Measurements from ENCODE around the gene CD248.
"Not testable (repeated sequence)": the region's sequence is repeated elsewhere in the genome, so short reads cannot be mapped to it uniquely, and the experiment has no call there.

Gene CD248

GRCh38 chr11:66313321-66314185 lies 3.3 kb downstream of the CD248 start:
- H3K27me3 ChIP-seq (ENCODE audit: control insufficient read depth, insufficient read depth, low read length) = no peaks in the 10 kb centered on the region
- H3K4me3 ChIP-seq (ENCODE audit: low read length) = peak overlapping the region; percentile 65
- H3K36me3 ChIP-seq (ENCODE audit: control insufficient read depth, low read depth, low read length) = no peaks in the 10 kb centered on the region
- H3K9ac ChIP-seq (ENCODE audit: low read length) = peak overlapping the region; percentile 28
- no peaks in the 10 kb centered on the region for H3K9me3 ChIP-seq (ENCODE audit: control insufficient read depth, low read depth, low read length)
- no peak overlapping the region for H3K27ac ChIP-seq (ENCODE audit: low read length)
- peaks cover 20% of the 10 kb centered on the region for H3K4me1 ChIP-seq (ENCODE audit: control insufficient read depth, low read depth, low read length)

- Histone ChIP-seq H3K27me3 (ENCODE audit: control insufficient read depth, insufficient read depth, low read length) (no peaks in the 10 kb centered on the region), H3K9ac (ENCODE audit: low read length) (peak overlapping the region; percentile 28), H3K9me3 (ENCODE audit: control insufficient read depth, low read depth, low read length) (no peaks in the 10 kb centered on the region), H3K4me3 (ENCODE audit: low read length) (peak overlapping the region; percentile 69), H3K36me3 (ENCODE audit: control insufficient read depth, low read depth, low read length) (no peaks in the 10 kb centered on the region), H3K4me1 (ENCODE audit: control insufficient read depth, low read depth, low read length) (peaks cover 12% of the 10 kb centered on the region), H3K27ac (ENCODE audit: low read length) (no peak overlapping the region)
Observed at GRCh38 chr11:66312549-66313320, 4.1 kb downstream of the CD248 start.

GRCh38 chr11:66311965-66312548 lies 4.8 kb downstream of the CD248 start:
- H3K4me3 ChIP-seq (ENCODE audit: low read length) = peak overlapping the region; percentile 69
- no peak overlapping the region for H3K27ac ChIP-seq (ENCODE audit: low read length)
- H3K9me3 ChIP-seq (ENCODE audit: control insufficient read depth, low read depth, low read length) = no peaks in the 10 kb centered on the region
- no peaks in the 10 kb centered on the region for H3K36me3 ChIP-seq (ENCODE audit: control insufficient read depth, low read depth, low read length)
- no peaks in the 10 kb centered on the region for H3K27me3 ChIP-seq (ENCODE audit: control insufficient read depth, insufficient read depth, low read length)
- peak overlapping the region; percentile 49 for H3K9ac ChIP-seq (ENCODE audit: low read length)
- peaks cover 6% of the 10 kb centered on the region for H3K4me1 ChIP-seq (ENCODE audit: control insufficient read depth, low read depth, low read length)

- H3K27ac ChIP-seq (ENCODE audit: low read length) = no peak overlapping the region
- no peaks in the 10 kb centered on the region for H3K36me3 ChIP-seq (ENCODE audit: control insufficient read depth, low read depth, low read length)
- peak overlapping the region; percentile 69 for H3K4me3 ChIP-seq (ENCODE audit: low read length)
- peaks cover 6% of the 10 kb centered on the region for H3K4me1 ChIP-seq (ENCODE audit: control insufficient read depth, low read depth, low read length)
- peak overlapping the region; percentile 49 for H3K9ac ChIP-seq (ENCODE audit: low read length)
- H3K9me3 ChIP-seq (ENCODE audit: control insufficient read depth, low read depth, low read length) = no peaks in the 10 kb centered on the region
- H3K27me3 ChIP-seq (ENCODE audit: control insufficient read depth, insufficient read depth, low read length) = no peaks in the 10 kb centered on the region
Observed at GRCh38 chr11:66311470-66311964, 5.3 kb downstream of the CD248 start.

GRCh38 chr11:66310803-66311440 lies 5.9 kb downstream of the CD248 start:
- not testable (repeated sequence) for H3K4me1 ChIP-seq (ENCODE audit: control insufficient read depth, low read depth, low read length); H3K27ac ChIP-seq (ENCODE audit: low read length); H3K9ac ChIP-seq (ENCODE audit: low read length); H3K27me3 ChIP-seq (ENCODE audit: control insufficient read depth, insufficient read depth, low read length); H3K4me3 ChIP-seq (ENCODE audit: low read length); H3K9me3 ChIP-seq (ENCODE audit: control insufficient read depth, low read depth, low read length); H3K36me3 ChIP-seq (ENCODE audit: control insufficient read depth, low read depth, low read length)

- no peak overlapping the region for H3K27ac ChIP-seq (ENCODE audit: low read length)
- no peak overlapping the region for H3K4me3 ChIP-seq (ENCODE audit: low read length)
- H3K9me3 ChIP-seq (ENCODE audit: control insufficient read depth, low read depth, low read length) = no peaks in the 10 kb centered on the region
- no peaks in the 10 kb centered on the region for H3K36me3 ChIP-seq (ENCODE audit: control insufficient read depth, low read depth, low read length)
- no peaks in the 10 kb centered on the region for H3K27me3 ChIP-seq (ENCODE audit: control insufficient read depth, insufficient read depth, low read length)
- H3K4me1 ChIP-seq (ENCODE audit: control insufficient read depth, low read depth, low read length) = peaks cover 6% of the 10 kb centered on the region
- no peak overlapping the region for H3K9ac ChIP-seq (ENCODE audit: low read length)
Observed at GRCh38 chr11:66310324-66310723, 6.5 kb downstream of the CD248 start.

- H3K27ac ChIP-seq (ENCODE audit: low read length) = no peak overlapping the region
- peaks cover 6% of the 10 kb centered on the region for H3K4me1 ChIP-seq (ENCODE audit: control insufficient read depth, low read depth, low read length)
- H3K9me3 ChIP-seq (ENCODE audit: control insufficient read depth, low read depth, low read length) = no peaks in the 10 kb centered on the region
- H3K27me3 ChIP-seq (ENCODE audit: control insufficient read depth, insufficient read depth, low read length) = no peaks in the 10 kb centered on the region
- H3K36me3 ChIP-seq (ENCODE audit: control insufficient read depth, low read depth, low read length) = no peaks in the 10 kb centered on the region
- H3K4me3 ChIP-seq (ENCODE audit: low read length) = no peak overlapping the region
- no peak overlapping the region for H3K9ac ChIP-seq (ENCODE audit: low read length)
Observed at GRCh38 chr11:66309475-66309874, 7.4 kb downstream of the CD248 start.

- Histone ChIP-seq H3K4me3 (ENCODE audit: low read length) (no peak overlapping the region), H3K9me3 (ENCODE audit: control insufficient read depth, low read depth, low read length) (no peaks in the 10 kb centered on the region), H3K27ac (ENCODE audit: low read length) (no peak overlapping the region), H3K27me3 (ENCODE audit: control insufficient read depth, insufficient read depth, low read length) (no peaks in the 10 kb centered on the region), H3K4me1 (ENCODE audit: control insufficient read depth, low read depth, low read length) (no peaks in the 10 kb centered on the region), H3K36me3 (ENCODE audit: control insufficient read depth, low read depth, low read length) (no peaks in the 10 kb centered on the region), H3K9ac (ENCODE audit: low read length) (no peak overlapping the region)
Observed at GRCh38 chr11:66302656-66303055, 14.2 kb downstream of the CD248 start.

- Histone ChIP-seq H3K36me3 (ENCODE audit: control insufficient read depth, low read depth, low read length) (no peaks in the 10 kb centered on the region), H3K9me3 (ENCODE audit: control insufficient read depth, low read depth, low read length) (no peaks in the 10 kb centered on the region), H3K4me3 (ENCODE audit: low read length) (no peak overlapping the region), H3K27ac (ENCODE audit: low read length) (no peak overlapping the region), H3K27me3 (ENCODE audit: control insufficient read depth, insufficient read depth, low read length) (no peaks in the 10 kb centered on the region), H3K4me1 (ENCODE audit: control insufficient read depth, low read depth, low read length) (peaks cover 2% of the 10 kb centered on the region), H3K9ac (ENCODE audit: low read length) (no peak overlapping the region)
Observed at GRCh38 chr11:66299186-66299585, 17.7 kb downstream of the CD248 start.

GRCh38 chr11:66297610-66298009 lies 19.2 kb downstream of the CD248 start:
- Histone ChIP-seq H3K4me1 (ENCODE audit: control insufficient read depth, low read depth, low read length) (peaks cover 2% of the 10 kb centered on the region), H3K36me3 (ENCODE audit: control insufficient read depth, low read depth, low read length) (no peaks in the 10 kb centered on the region), H3K9ac (ENCODE audit: low read length) (no peak overlapping the region), H3K27ac (ENCODE audit: low read length) (no peak overlapping the region), H3K4me3 (ENCODE audit: low read length) (no peak overlapping the region), H3K9me3 (ENCODE audit: control insufficient read depth, low read depth, low read length) (no peaks in the 10 kb centered on the region), H3K27me3 (ENCODE audit: control insufficient read depth, insufficient read depth, low read length) (peaks cover 8% of the 10 kb centered on the region)
